K562 (cell line): ENCODE results near the gene SOS2. TPM values are rescaled to one million over a fixed set of nuclear protein-coding genes. Genes with fewer than 3 reads are reported as not detected.

Experiments used
- ATAC-seq: fragments of 200-7000 bp; cut with Tn5 transposase; 3 replicates; pipeline ENCODE4 v1.9.1; 2020; ENCODE audit warnings: moderate library complexity
- BruUV-seq: library from RNA; stranded (reverse); fragments of 400-500 nt; replicated peaks from 2 replicates; lab custom pipeline; 2021; lab: Mats Ljungman, UMichigan
- CTCF ChIA-PET: fragments of 300-600 bp; formaldehyde crosslinking; extraction: SDS; loops from one replicate; lab custom pipeline; 2021; ENCODE audit warnings: low intra/inter-chr PET ratio; lab: Yijun Ruan, JAX
- POLR2A ChIA-PET: fragments of 300-600, 350-650 bp; sonication (Branson Sonifier 250); formaldehyde crosslinking; extraction: SDS; loops from one replicate; lab custom pipeline; 2021; ENCODE audit warnings: antibody characterized with exemption, inconsistent platforms; lab: Yijun Ruan, JAX
- DNase-seq, 4 experiments: peaks; one replicate each; pipeline versions ENCODE4 v3.0.0 to v3.0.0-alpha.2; 2011 to 2018; ENCODE audit warnings: low spot score in 3 of 4, mixed read lengths in 3 of 4; ENCODE audit errors: extremely low read depth in 1 of 4
- FAIRE-seq: peaks from 2 replicates; lab custom pipeline; 2011; peaks lifted over from hg19 to GRCh38; lab: Jason Lieb, UNC
- H2AFZ ChIP-seq: 2 replicates; pipeline ENCODE4 v1.6.0; 2011; ENCODE audit warnings: low read depth, low read length, control low read depth, inconsistent platforms
- H3K27ac ChIP-seq: fragments of 200-600 bp; 3 replicates; pipeline ENCODE4 v1.8.0; 2011; ENCODE audit warnings: low read depth, mild to moderate bottlenecking, control low read depth, inconsistent platforms, low read length, moderate library complexity, mixed read lengths; ENCODE audit errors: extremely low read depth
- H3K27me3 ChIP-seq, 2 experiments: fragments of 300-600 bp in 1 of 2; 2 replicates in 1 of 2; 3 replicates in 1 of 2; pipeline versions ENCODE4 v1.6.0 to v1.8.0; 2011; ENCODE audit warnings: inconsistent platforms in 2 of 2, low read length in 2 of 2, mild to moderate bottlenecking in 1 of 2, mixed read lengths in 1 of 2, moderate library complexity in 1 of 2; ENCODE audit not compliant: control insufficient read depth in 2 of 2, insufficient read depth in 2 of 2
- H3K36me3 ChIP-seq: fragments of 300-600 bp; 3 replicates; pipeline ENCODE4 v1.8.0; 2011; ENCODE audit warnings: mild to moderate bottlenecking, low read length, inconsistent platforms; ENCODE audit not compliant: control insufficient read depth, insufficient read depth
- H3K4me1 ChIP-seq, 2 experiments: fragments of 200-600 bp in 1 of 2; replicated peaks in 1 of 2; 2 replicates in 1 of 2; 3 replicates in 1 of 2; pipeline versions ENCODE4 v1.5.1 to v1.8.0; 2011; ENCODE audit warnings: inconsistent platforms in 2 of 2, low read length in 2 of 2, mild to moderate bottlenecking in 1 of 2, mixed read lengths in 1 of 2, moderate library complexity in 1 of 2; ENCODE audit not compliant: control insufficient read depth in 2 of 2, insufficient read depth in 2 of 2
- H3K4me2 ChIP-seq: 2 replicates; pipeline ENCODE4 v1.6.1; 2011; ENCODE audit warnings: low read length, control low read depth, inconsistent platforms, mixed read lengths; ENCODE audit not compliant: insufficient read depth
- H3K4me3 ChIP-seq: fragments of 200-600 bp; sonication (generic), shearing (Covaris generic); 2 replicates; pipeline ENCODE4 v1.5.1; 2016; ENCODE audit warnings: control low read depth, inconsistent platforms
- H3K79me2 ChIP-seq: fragments of 200-600 bp; 3 replicates; pipeline ENCODE4 v1.8.0; 2011; ENCODE audit warnings: low read length, inconsistent platforms; ENCODE audit not compliant: control insufficient read depth, insufficient read depth
- H3K9ac ChIP-seq, 2 experiments: 2 replicates each; pipeline versions ENCODE4 v1.6.0 to v1.6.1; 2011; ENCODE audit warnings: low read depth in 2 of 2, low read length in 2 of 2, control low read depth in 1 of 2, inconsistent platforms in 1 of 2, mild to moderate bottlenecking in 1 of 2, mixed read lengths in 1 of 2; ENCODE audit not compliant: insufficient read depth in 1 of 2
- H3K9me1 ChIP-seq: one replicate; pipeline ENCODE4 v1.6.0; 2011; ENCODE audit warnings: inconsistent platforms, mild to moderate bottlenecking, low read length, moderate library complexity; ENCODE audit not compliant: control insufficient read depth, insufficient read depth
- H3K9me3 ChIP-seq: replicated peaks from 2 replicates; pipeline ENCODE4 v1.5.1; 2011; ENCODE audit warnings: low read depth, low read length, inconsistent platforms; ENCODE audit not compliant: control insufficient read depth, insufficient read depth
- H4K20me1 ChIP-seq: replicated peaks from 2 replicates; pipeline ENCODE4 v1.6.1; 2011; ENCODE audit warnings: low read length, inconsistent platforms, mixed read lengths; ENCODE audit not compliant: control insufficient read depth, insufficient read depth
- FOXJ3 ChIP-seq: sonication (generic); formaldehyde crosslinking; IDR thresholded peaks from 2 replicates; pipeline ENCODE4 v1.4.0; 2020; ENCODE audit warnings: mild to moderate bottlenecking, missing genetic modification reagents
- HSF4 ChIP-seq: fragments of 250-450 bp; sonication (Bioruptor Pico); IDR thresholded peaks from 2 replicates; pipeline ENCODE4 v2.1.2; 2022; ENCODE audit warnings: mild to moderate bottlenecking, moderate library complexity, borderline replicate concordance
- NR3C1 ChIP-seq: sonication (generic); formaldehyde crosslinking; IDR thresholded peaks from 2 replicates; pipeline ENCODE4 v1.8.1; 2022; ENCODE audit warnings: missing genetic modification reagents
- SMARCA5 ChIP-seq: fragments of 450-650 bp; IDR thresholded peaks from 2 replicates; pipeline ENCODE4 v1.6.1; 2016
- ZEB2 ChIP-seq: fragments of 450-650 bp; IDR thresholded peaks from 2 replicates; pipeline ENCODE4 v1.6.1; 2016
- ZNF347 ChIP-seq: fragments of 450-650 bp; formaldehyde crosslinking; IDR thresholded peaks from 2 replicates; pipeline ENCODE4 v1.4.0; 2020; ENCODE audit warnings: low read depth, mild to moderate bottlenecking, moderate library complexity
- ZNF507 ChIP-seq: conservative IDR thresholded peaks from 2 replicates; pipeline ENCODE4 v1.6.1; 2017; ENCODE audit warnings: missing genetic modification characterization, missing compliant biosample characterization
- ZNF644 ChIP-seq: fragments of 200-800 bp; sonication (Bioruptor generic); IDR thresholded peaks from 2 replicates; pipeline ENCODE4 v1.6.1; 2016; ENCODE audit warnings: low read depth, missing genetic modification characterization, missing compliant biosample characterization
- WGBS: fragments of 100-300 bp; shearing (Covaris generic); methylation state at CpG from one replicate; pipeline ENCODE4 v1.1.6; 2016; ENCODE audit warnings: low coverage, mixed read lengths; ENCODE audit not compliant: insufficient coverage; ENCODE audit errors: missing lambda C conversion rate; 5-methylcytosine and 5-hydroxymethylcytosine counted together
- in situ Hi-C: fragments of 300-500 bp; cut with MboI; formaldehyde crosslinking; loops from 4 replicates; pipeline ENCODE4 v1.15.0; 2018; ENCODE audit warnings: inconsistent platforms, mixed read lengths
- intact Hi-C: fragments of 100-400 bp; cut with micrococcal nuclease; formaldehyde crosslinking; loops from 2 replicates; pipeline ENCODE4 v1.14.2; 2022
- polyA plus RNA-seq, 8 experiments: library from polyadenylated mRNA; depleted of rRNA in 4 of 8; stranded (reverse) in 5 of 8; unstranded in 3 of 8; fragments of >200 nt; fragmentation: Nextera tagmentation in 2 of 8; fragmentation: Illumina TruSeq in 1 of 8; extraction: Ambion mirVana in 2 of 8; extraction: Trizol in 1 of 8; gene quantifications; 2 replicates each; pipeline versions ENCODE4 v1.2.1 to v1.2.3, GENCODE V29; 2011 to 2014; ENCODE audit warnings: inconsistent platforms in 1 of 8, missing spikeins in 1 of 8
- total RNA-seq, 7 experiments: library from RNA; depleted of rRNA in 6 of 7; stranded (reverse); fragments of >200 nt in 6 of 7; fragmentation: Illumina TruSeq in 2 of 7; extraction: Trizol in 2 of 7; gene quantifications; 2 replicates each; pipeline versions ENCODE4 v1.2.1 to v1.2.3, GENCODE V29; 2011 to 2021; ENCODE audit warnings: low replicate concordance in 1 of 7
- TF ChIP-seq, protein P1 (sequence below): fragments of 250-450 bp; sonication (Bioruptor Pico); IDR thresholded peaks from 2 replicates; pipeline ENCODE4 v1.5.0; 2022; ENCODE audit warnings: mild to moderate bottlenecking

SOS2 gene
- total and polyA plus RNA-seq, 9 of the 15 experiments (the other 6 are each of a cell fraction or from before 2014, with no cell fraction given), result 2.2 to 13.1 (median 10.5) TPM

GRCh38 chr14:50122291-50122690, 109.1 kb downstream of the SOS2 start (continued):
- TF ChIP-seq ZEB2 (no peak), ZNF507 (no peak), NR3C1 (CRISPR knock-in tag) (no peak), HSF4 (CRISPR knock-in tag) (no peak), ZNF644 (no peak), FOXJ3 (no peak), SMARCA5 (no peak)
- TF ChIP-seq, protein P1, sequence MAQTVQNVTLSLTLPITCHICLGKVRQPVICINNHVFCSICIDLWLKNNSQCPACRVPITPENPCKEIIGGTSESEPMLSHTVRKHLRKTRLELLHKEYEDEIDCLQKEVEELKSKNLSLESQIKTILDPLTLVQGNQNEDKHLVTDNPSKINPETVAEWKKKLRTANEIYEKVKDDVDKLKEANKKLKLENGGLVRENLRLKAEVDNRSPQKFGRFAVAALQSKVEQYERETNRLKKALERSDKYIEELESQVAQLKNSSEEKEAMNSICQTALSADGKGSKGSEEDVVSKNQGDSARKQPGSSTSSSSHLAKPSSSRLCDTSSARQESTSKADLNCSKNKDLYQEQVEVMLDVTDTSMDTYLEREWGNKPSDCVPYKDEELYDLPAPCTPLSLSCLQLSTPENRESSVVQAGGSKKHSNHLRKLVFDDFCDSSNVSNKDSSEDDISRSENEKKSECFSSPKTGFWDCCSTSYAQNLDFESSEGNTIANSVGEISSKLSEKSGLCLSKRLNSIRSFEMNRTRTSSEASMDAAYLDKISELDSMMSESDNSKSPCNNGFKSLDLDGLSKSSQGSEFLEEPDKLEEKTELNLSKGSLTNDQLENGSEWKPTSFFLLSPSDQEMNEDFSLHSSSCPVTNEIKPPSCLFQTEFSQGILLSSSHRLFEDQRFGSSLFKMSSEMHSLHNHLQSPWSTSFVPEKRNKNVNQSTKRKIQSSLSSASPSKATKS (CRISPR knock-in tag), result no peak

DNA sequence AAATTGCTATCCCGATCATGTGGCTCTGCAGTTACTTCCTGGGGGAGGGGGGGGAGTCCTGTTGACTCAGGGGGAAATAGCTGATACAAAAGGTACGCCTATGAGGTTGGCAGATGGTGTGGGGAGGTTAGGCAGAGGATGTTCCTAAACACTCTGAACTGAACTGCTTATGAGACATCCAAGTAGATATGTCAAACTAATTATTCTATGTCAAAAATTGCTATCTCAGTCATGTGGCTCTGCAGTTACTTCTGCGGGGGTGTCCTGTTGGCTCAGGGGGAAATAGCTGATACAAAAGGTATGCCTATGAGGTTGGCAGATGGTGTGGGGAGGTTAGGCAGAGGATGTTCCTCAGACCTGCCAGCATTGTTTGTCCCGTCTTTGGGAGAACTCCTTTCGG, 109.9 kb downstream of the SOS2 start:
- Histone ChIP-seq H2AFZ (no peak overlapping the region), H3K9me3 (no peaks in the 10 kb centered on the region), H3K9ac (no peak overlapping the region), H3K79me2 (no peaks in the 10 kb centered on the region; the same call in 2 of the 3 replicates), H3K36me3 (peaks cover 9% of the 10 kb centered on the region; the same call in 1 of the 3 replicates), H3K27ac (no peak overlapping the region), H3K4me3 (no peak overlapping the region), H3K9me1 (no peaks in the 10 kb centered on the region), H3K4me1 (peaks cover 3 to 6% of the 10 kb centered on the region in 2 experiments; a peak in 4 of 5 replicates), H3K27me3 (no peaks in the 10 kb centered on the region), H4K20me1 (no peaks in the 10 kb centered on the region), H3K4me2 (no peak overlapping the region)
- WGBS, result 69% methylated on average over 3 of the region's 5 CpGs
- FAIRE-seq, result no peak
- no peak for DNase-seq
- in situ Hi-C loops (loop anchor here (10.0 to 25.0 kb wide), 2 partner anchors 484 to 653 kb away; partner anchors contain the start of gene DNAAF2), intact Hi-C loops (no loop called here)
- ATAC-seq, result no peak
- CTCF ChIA-PET, result no interaction called here
- POLR2A ChIA-PET, result no interaction called here
- no TSS peak for BruUV-seq
- TF ChIP-seq ZNF347, result no peak
